Measurements from ENCODE around the gene EXOC4.
"Not testable (repeated sequence)": the region's sequence is repeated elsewhere in the genome, so short reads cannot be mapped to it uniquely, and the experiment has no call there.

Gene EXOC4

DNA sequence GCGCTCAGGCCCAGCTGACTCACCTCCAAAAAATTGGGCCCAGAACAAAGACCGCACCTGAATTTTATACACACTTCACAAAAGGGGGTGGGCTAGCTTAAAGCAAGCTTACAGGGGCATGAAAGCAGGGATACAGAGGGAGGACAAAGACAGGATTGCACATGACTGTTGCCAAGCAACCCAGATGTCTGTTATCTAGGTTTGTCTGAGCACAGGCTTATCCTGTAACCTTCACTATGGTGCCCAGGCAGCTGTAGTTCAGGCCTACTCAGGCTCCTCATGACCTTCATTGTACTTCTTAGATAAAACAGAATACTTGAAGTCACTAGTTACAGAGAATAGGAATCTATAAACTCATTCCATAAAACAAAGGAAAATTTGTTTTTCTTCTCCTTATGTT, 824.7 kb downstream of the EXOC4 start:
- not testable (repeated sequence) for DNase-seq (ENCODE audit: low read depth)

DNA sequence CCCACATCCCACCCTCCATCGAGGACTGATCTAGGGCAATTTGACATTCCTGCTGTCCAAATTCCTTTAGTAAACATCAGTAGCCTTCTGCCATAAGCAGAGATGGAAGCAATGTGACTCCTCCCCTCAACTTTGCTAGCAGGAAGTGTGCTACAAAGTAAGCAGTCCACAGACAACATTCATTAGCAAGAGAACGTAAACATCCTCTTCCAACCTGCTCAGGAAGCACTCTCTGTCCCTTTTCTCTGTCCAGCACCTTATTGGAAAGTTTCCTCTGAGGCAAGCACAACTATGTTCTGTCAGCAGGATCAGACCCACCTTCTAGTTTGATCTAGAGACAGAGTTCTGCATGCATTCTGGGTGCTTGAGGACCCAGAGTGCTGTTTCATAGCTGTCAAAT, 826.1 kb downstream of the EXOC4 start:
- no peak for DNase-seq (ENCODE audit: low read depth)

- no peak for DNase-seq (ENCODE audit: low read depth)
These were observed 828.8 kb downstream of the EXOC4 start for GRCh38 chr7:134081695-134082094.

DNA sequence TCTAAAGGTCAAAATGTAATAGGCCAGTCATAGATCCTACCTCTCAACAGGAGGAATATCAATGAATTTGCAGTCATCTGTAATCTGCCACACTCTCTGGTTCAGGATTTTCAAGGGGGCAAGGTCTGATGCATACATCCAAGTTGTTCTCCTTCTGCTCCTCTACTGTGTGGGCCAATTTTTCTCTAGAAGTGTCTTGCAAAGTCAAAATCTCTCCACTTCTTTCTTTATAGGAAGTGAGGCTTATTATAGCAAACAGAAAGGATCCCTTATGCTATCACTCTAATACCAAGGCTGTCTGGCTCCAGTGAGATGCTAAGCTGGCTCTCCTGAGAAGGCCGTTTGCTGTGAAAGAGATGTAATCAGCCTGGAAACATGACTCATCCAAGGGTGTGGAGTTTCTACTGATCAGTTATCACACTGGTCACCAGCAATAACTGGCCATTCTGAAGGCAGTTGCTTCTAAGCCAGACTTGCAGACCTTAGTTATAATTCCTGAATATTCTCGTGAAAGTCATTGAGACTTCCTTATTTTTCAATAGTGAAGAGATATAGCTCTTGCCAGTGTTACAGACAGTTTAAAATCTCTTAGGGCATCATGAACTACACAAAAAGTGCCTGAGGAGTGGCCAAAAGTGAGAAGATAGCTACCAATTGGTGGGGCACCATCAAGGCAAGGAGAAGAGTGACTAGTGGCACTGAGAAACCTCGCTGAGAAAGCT, 831.0 kb downstream of the EXOC4 start:
- DNase-seq (ENCODE audit: low read depth): no peak

- no peak for DNase-seq (ENCODE audit: low read depth)
These were observed 831.7 kb downstream of the EXOC4 start for GRCh38 chr7:134084488-134085144.

DNA sequence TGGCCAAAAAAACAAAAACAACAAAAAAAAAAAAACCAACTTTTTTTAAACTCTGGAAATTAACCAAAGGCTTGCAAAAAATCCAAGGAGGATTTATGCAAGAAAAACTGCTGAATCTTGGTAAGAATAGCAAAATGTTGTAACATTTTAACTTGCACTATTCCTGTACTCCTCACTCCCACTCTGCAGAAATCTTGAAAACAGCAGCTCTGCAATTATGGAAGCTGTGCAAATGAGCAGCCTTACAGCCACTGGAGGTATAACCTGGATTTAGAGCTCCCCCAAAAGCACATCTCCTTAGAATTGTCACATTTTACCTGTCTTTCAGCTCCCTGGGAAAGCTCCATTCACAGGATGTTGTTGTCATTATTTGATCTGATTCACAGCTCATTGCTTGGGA, 832.4 kb downstream of the EXOC4 start:
- no peak for DNase-seq (ENCODE audit: low read depth)

DNA sequence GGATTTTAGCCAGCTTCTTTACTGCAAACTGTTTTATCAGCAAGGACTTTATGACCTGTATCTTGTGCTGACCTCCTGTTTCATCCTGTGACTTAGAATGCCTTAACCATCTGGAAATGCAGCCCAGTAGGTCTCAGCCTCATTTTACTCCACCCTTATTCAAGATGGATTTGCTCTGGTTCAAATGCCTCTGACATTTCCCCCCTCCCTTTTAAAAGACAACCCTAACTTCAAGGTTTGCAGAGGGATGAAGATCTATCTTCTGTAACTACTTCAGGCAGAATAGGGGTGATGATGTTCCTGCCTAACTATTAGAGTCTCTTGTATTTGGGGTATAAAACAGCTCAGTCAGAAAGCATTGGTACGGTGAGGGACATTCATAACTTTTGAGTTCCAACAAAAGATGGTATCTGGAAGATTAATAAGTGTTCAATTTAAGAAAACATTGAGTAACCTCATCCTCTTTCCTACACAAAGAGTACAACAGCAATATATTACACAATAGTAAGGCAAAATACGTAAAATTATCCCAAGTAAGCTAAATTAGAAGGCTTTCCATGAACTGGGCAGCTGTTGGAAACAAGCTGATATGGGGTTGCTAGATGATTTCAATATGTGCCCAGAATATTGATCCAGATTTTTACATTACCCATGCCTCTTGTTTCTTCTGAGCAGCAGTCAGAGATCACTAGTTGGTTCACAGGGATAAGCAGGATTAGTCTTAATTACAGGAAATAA, 834.3 kb downstream of the EXOC4 start:
- no peak for DNase-seq (ENCODE audit: low read depth)

DNA sequence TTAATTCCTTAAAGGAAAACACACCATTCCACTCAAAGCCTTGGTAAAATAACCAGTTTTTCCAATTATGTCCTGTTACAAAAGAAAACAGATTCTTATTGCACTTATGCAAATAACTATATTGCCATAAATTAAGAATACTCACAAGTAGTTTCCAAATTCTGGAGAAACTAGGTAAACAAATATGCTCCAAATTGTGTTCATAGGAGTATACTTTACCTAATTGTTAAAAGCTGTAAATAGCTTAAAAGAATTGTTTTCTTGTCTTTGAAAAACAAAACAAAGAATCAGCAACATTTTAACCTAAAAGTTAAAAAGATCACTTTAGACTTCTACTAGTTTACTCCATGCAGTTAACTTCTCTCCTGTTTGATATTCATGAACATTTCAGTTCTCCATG, 835.3 kb downstream of the EXOC4 start:
- DNase-seq (ENCODE audit: low read depth): no peak

- DNase-seq (ENCODE audit: low read depth): no peak
These were observed 836.6 kb downstream of the EXOC4 start for GRCh38 chr7:134089446-134089845.

DNA sequence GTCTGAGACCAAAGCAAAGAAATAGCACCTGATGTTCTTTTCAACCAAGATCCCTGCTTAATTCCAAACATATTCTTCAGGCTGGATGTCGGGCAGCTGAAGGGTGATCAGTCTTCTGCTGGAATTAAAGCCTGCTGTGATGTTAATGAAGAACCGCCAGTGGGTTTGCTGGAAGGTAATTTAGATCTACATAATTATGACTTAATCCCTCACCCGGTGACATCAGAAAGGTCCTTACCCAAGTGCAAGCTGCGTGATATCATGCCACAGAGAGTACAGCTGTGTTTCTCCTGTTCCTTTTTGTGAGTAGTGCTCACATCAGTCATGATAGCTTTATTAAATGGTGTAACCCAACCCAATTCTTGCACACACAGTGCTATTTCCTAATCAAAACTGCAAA, 845.2 kb downstream of the EXOC4 start:
- no peak for DNase-seq (ENCODE audit: low read depth)

GRCh38 chr7:134101716-134102115, 848.8 kb downstream of the EXOC4 start:
- no peak for DNase-seq (ENCODE audit: low read depth)

- DNase-seq (ENCODE audit: low read depth): no peak
These were observed 851.3 kb downstream of the EXOC4 start for GRCh38 chr7:134104166-134104565.

- no peak for DNase-seq (ENCODE audit: low read depth)
These were observed 853.0 kb downstream of the EXOC4 start for GRCh38 chr7:134105841-134106240.

DNA sequence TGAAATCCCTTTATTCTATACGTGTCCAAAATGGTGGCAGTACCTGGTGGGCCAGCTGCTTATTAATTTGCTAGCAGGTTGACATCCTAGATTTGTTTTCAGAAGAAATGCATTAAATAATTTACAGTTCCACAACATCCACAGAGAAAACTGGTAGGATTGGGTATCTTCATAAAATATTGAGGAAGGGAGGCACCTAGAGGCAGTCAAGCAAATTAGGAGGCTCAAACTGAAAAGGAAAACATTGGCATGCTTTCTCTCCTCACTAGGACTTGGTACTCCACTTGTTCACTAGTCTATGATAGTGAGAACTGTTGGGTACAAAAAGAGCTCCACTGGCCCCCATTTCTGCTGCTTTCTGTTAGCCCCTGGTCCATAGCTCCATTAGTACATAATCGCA, 855.9 kb downstream of the EXOC4 start:
- no peak for DNase-seq (ENCODE audit: low read depth)

GRCh38 chr7:134113655-134114054, 860.8 kb downstream of the EXOC4 start:
- no peak for DNase-seq (ENCODE audit: low read depth)

DNA sequence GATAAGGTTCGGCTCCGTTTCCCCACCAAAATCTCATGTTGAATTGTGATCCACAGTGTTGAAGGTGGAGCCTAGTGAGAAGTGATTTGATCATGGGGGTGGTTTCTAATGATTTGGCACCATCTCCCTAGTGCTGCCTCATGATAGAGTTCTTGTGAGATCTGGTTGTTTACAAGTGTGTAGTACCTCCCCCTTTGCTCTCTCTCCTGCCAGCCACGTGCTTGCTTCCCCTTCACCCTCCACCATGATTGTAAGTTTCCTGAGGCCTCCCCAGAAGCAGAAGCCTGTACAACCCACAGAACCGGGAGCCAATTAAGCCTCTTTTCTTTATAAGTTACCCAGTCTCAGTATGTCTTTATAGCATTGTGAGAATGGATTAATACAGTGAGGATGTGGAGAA, 862.1 kb downstream of the EXOC4 start:
- no peak for DNase-seq (ENCODE audit: low read depth)
